ENCODE results near the gene FAM107A.

Gene FAM107A

DNA sequence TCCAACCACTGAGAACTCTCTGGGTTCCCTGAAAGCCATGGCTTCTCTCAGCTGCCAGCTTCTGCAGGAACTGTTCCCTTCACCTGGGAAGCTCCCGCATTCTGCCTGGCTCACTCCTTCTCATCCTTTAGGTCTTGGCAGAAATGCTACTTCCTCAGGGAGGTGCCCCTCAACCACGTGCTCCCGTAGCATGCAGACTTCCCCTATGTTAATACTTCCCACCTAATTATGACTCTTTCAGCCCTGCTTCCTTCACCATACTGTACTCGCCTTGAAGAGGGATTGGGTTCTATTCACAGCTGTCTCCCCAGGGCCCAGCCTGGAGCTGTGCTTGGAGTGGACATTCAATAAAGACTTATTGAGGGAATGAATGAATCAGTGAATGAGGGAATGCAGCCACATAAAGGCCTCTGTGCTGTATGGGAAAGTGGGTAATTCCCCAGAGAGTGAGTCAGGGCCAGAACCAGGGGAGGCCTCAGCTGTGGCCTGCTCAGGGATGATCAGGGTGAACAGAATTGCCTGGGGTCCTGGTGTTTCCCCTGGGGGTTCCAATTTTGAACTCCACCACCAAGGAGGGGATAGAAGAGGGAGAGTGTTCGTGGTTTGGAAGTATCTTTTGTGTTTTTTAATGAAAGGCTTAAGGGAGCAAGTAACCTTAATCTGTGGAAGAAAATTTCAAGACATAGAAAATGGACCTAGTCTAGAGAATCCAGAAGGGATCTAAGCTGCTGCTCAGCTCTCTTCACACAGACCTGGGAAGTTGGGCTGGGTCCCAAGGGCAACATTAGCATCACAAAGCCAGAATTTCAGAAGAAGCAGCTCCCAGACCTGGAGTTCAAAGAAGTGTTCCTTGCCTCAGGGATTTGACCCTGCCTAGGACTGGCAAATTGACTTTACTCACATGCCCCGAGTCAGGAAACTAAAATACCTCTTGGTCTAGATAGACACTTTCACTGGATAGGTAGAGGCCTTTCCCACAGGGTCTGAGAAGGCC, 14.6 kb upstream of the FAM107A start:
- no peak for DNase-seq (ENCODE audit: low read depth, low spot score)

DNA sequence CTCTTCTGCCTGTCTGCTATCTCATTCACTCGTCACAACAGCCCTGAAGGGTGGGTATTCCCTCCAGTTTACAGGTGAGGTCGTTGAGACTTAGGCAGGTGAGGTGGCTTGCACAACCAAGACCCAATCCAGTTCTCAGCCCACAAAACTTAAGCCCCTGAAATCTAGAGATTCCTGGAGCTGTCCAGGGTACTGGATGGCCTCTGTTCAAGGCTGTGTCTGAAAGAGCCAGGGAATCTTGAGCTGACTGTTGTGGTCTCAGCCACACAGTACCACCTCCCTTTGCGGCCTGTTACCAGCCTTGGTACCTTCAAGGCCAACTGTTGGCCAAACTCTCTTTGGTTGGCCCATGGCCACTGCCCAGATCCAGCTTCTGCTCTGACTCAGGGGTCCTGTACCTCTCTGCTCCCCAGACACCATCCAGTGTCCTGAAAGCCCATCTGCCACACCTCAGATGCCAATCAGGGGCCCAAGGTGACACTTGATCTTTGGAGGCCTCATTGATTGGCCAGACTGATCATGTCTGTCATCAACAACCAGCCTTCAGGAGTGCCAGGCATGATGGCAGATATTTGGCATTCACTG, 10.9 kb upstream of the FAM107A start:
- no peak for DNase-seq (ENCODE audit: low read depth, low spot score)

- no peak for DNase-seq (ENCODE audit: low read depth, low spot score)
Measured at GRCh38 chr3:58586776-58587192, 9.6 kb upstream of the FAM107A start.

GRCh38 chr3:58585994-58586393, 8.8 kb upstream of the FAM107A start:
- no peak for DNase-seq (ENCODE audit: low read depth, low spot score)

DNA sequence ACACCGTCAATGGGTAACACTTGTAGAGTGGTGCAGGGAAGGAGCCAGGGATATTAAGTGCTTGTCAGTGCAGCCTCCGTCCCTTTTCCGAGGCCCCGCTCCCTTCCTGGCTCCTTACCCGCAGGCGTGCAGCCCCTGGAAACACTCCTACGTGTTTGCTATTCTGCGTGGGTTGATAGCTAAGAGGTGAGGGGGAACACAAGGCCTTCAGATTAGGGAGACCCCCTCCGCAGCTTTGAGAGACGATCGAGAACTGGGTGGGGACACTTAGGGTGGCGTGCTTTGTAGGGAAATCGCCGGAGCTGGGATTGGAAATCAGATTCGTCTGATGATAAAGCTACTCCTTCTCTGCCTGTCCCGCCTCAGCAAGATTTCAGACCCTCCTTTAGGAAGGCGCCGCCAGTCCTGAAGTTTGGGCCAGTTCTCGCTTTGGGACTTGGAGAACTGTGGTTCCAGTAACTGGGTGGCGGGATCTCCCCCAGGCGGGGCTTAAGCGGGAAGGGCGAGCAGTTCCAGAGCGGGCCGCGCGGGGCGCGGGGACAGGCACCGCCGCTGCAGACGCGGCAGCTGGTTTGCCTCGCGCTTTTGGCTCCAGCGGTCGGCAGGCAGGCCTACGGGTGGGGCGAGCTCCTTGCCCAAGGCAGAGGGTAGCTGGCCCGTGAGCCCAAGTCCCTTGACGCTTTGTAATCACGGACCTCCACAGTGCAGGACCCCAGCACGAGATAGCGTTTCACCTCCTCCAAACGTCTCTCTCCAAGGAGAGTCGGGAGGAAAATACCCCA, 8.0 kb upstream of the FAM107A start:
- DNase-seq (ENCODE audit: low read depth, low spot score) = peak; percentile 36

GRCh38 chr3:58584690-58585004, 7.5 kb upstream of the FAM107A start:
- no peak for DNase-seq (ENCODE audit: low read depth, low spot score)

GRCh38 chr3:58581328-58582091, 4.3 kb upstream of the FAM107A start:
- no peak for DNase-seq (ENCODE audit: low read depth, low spot score)

DNA sequence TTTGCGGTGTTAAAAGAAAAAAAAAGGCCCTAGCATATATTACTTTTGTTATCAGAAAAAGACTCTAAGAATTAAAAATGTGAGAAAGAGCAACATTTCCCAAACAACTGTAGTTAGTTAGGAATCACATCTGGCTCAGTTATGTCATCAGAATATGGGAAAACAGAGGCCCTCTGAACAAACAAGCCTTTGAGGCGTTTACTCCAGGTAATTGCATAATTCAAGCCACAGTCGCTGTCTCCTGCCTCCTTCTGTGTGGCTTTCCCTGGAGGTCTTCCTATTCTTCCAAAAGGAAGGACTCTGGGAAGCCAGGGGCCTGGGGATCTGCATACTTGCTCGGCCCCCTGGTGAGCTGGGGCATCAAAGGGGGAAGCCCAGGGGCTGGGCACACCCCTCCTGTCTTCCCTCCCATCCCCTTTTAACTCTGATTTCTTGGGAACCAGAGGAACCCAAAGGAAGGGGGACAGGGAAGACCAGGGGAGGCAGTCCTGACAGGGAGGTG, 3.7 kb upstream of the FAM107A start:
- DNase-seq (ENCODE audit: low read depth, low spot score) = no peak

DNA sequence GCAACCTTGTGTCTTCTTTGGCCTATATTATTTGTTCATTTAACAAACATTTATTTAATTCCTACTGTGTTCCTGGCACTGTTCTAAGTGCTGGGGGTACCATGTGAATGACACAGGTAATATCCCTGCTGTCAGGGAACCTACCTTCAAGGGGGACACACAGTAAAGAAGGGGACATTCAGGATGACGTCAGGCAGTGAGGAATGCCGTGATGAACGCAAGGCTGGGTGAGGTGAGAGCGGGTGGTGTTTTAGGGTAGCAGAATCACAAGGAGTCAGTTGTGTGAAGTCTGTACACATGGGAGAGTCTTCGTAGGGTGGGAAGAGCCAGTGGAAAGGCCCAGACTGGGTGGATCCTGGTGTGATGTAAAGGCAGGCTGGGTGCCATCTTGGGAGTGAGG, 1.7 kb upstream of the FAM107A start:
- no peak for DNase-seq (ENCODE audit: low read depth, low spot score)

DNA sequence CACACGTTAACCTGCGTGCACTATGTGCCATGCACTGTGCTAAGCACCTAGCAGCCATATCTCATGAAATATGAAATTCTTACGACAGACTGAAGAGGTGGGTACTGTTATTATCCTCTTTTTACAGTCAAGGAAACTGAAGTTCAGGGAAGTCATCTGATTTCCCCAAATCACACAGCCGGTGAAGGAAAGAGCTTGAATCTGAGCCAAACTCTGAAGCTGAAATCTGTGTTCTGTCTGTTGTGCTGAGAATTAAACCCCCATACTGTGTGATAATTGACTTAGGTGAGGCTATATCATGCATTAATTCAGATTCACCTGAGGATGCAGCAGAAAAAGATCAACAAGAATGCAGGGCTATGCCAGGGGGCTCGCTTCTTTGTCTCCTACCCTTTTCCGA, 475 bp downstream of the FAM107A start:
- no peak for DNase-seq (ENCODE audit: low read depth, low spot score)

DNA sequence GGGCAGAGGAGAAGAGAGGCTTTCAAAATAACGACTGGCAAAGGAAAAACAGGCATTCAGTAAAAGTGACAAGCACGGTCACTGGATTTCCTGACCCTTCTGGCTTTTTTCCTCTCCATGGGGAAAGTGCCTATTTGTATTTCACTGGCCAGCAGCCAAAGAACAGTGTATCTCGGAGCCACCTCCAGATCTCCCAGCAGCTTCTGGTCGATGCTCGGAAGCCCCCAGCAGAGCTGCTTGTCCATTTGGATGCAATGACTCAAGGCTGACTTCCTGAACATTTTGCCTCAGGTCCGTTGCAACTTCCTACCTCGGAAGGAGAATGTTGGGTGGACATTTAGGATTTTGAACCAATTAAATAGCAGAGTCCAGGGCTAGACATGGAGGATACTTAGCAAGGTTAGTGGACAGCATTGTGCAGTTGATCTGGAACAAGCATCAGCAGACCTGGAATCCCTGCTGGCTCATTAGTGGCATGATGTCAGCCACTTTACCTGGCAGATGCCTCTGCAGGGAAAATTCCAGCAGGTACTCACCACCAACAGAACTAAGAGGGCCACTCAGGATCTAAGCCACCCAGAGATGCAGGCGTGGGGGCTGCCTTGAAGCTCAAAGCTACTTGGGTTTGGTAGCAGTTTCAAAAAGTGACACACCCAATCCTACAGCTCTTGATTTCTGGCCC, 1.1 kb downstream of the FAM107A start:
- DNase-seq (ENCODE audit: low read depth, low spot score) = no peak

- DNase-seq (ENCODE audit: low read depth, low spot score) = no peak
Measured at GRCh38 chr3:58574682-58575081, 2.5 kb downstream of the FAM107A start.

- no peak for DNase-seq (ENCODE audit: low read depth, low spot score)
Measured at GRCh38 chr3:58574106-58574505, 3.1 kb downstream of the FAM107A start.

DNA sequence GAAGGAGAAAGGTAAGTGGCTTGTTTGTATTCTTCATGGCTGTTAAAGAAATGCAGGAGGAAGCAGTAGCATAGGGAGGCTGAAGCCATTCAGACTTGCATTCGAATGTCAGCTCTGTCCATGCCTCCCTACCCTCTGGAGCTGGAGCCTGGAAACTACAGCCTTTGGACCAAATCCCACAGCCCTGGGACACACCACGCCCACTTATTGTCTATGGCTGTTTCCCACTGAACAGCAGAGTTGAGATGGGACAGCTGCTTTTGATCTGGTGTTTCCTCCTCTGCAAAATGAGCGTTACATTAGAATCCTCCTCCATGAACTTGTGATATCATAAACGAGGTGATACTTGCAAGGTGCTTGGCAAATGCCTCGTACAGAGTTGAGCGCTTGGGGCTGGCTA, 3.6 kb downstream of the FAM107A start:
- DNase-seq (ENCODE audit: low read depth, low spot score) = no peak

DNA sequence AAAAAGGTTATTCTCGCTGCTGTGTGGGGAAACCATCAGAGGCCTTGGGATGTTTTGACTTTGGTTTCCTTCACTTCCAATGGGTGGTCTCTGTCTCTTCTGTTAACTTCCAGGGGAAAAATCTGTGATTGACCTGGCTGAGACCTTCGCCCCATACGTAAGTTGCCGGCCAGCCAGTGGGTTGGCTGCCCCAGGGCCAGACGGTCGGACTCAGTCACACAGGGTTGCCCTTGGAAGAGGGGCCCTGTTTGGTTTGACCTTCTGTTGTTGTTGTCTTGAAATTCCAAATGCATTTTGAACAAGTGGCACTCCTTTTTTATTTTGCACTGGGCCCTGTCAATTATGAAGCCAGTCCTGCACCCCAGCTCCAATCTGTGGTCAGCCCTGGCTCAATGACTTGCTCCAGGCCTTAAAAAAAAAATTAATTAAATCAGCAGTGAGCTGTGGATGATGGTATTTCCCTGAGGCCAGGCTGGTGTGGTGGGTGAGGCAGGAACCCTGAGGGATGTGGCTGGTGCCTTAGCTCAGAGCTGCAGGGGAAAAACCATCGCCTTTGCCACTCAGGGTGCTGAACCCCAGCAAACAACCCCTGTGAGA, 4.5 kb downstream of the FAM107A start:
- no peak for DNase-seq (ENCODE audit: low read depth, low spot score)

- no peak for DNase-seq (ENCODE audit: low read depth, low spot score)
Measured at GRCh38 chr3:58572013-58572633, 5.1 kb downstream of the FAM107A start.

- no peak for DNase-seq (ENCODE audit: low read depth, low spot score)
Measured at GRCh38 chr3:58570851-58571250, 6.3 kb downstream of the FAM107A start.

DNA sequence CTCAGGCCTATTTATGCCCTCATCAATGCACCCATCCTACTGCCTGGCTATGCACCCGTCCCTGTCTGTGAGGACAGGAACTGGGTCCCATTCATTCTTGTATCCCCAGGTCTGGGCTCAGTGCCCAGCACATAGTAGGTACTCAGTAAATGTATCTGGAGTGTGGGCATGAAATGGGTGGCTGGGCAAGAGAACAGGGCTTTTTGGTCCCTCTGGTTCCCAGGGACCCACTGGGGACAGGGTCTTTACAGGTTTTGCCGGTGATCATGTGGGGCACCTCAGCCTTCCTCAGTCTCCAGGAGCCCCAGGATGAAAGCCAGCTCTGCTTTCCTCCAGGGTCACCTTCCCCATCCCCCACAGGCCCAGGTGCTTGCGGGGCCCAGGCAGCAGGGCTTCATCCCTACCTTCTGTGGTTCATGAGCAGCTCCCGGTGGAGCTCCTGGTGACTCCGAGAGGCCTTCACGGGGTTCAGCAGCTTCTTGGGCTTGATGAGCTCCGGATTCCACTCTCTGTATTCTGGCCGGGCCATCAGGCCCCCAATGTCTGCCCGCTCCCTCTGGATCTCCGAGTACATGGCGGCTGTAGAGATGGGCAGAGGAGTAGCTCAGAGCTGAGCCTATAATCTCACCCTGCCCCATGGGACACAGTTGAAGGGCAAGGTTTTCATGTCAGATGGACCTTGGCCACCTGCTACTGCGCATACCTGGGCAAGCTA, 7.7 kb downstream of the FAM107A start:
- DNase-seq (ENCODE audit: low read depth, low spot score) = no peak

- peak; percentile 45 for DNase-seq (ENCODE audit: low read depth, low spot score)
Measured at GRCh38 chr3:58568572-58569286, 8.5 kb downstream of the FAM107A start.
